NCI-H345 (cell line): ENCODE measurements around the gene CTNNB1.

Source experiments
- DNase-seq: peaks from one replicate; lab custom pipeline; 2025; lab: John Stamatoyannopoulos, UW

CTNNB1 gene

DNA sequence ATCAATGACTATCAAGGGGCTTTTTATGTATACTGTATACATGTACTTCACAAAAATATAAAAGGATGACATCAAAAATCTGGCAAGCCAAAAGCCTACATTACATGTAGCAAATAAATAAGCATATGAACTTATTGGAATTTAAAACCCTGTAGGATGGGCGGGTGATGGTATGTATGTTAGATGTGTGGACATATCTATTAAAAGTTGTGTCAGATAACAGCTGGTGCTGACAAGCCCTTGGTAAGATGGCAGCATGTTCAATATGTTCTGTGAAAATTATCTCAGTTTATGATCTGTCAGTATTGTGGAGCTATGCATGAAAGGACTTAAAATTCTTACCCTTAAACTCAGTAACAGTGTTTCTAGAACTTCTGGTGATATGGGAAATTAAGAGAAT lies 20.1 kb downstream of the CTNNB1 start:
- no peak for DNase-seq

DNA sequence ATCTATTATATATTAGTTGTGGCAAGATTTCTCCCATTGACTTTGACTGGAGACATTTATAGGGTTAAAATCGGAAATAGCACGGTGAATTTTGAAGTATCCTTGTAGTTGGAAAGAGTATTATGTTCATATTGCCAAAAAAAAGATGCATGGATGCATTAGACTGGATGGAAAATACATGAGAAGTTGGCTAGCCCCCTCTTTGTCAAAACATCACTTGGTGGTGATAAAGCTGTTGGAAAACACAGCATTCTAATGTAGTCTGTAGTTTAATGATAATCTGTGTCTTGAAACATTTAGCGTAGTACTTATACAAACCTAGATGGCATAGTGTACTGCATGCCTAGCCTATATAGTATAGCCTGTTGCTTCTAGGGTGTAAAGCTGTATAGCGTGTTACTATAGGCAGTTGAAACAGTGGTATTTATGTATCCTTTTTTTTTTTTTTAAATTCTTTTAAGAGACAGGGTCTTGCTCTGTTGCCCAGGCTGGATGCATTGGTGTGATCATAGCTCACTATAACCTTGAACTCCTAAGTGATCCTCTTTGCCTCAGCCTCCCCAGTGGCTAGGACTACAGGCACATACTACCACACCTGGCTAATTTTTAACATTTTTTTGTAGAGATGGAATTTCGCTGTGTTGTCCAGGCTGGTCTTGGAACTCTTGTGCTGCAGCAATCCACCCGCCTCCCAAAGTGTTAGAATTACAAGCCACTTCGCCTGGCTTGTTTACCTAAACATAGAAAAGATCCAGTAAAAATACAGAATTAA lies 21.8 kb downstream of the CTNNB1 start:
- no peak for DNase-seq

DNA sequence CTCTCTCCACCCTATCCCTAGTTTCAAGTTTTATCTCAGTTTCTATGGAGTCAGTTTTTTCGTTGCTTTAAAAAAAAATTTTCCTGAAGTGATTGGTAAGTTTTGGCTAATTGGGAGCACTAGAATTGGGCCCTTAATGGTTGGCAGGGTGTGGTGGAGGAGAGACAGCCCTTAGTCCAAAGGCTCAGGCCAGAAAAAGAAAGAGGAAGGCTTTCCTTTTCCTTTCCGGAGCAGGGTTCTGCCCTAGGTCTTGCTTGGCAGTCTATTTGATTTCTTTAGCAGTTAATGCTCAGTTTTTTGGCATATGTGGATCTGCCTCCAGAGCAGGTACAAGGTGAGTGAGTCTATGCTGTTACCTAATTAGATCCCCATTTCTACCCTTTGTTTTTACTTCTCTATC lies 22.7 kb downstream of the CTNNB1 start:
- DNase-seq = no peak

DNA sequence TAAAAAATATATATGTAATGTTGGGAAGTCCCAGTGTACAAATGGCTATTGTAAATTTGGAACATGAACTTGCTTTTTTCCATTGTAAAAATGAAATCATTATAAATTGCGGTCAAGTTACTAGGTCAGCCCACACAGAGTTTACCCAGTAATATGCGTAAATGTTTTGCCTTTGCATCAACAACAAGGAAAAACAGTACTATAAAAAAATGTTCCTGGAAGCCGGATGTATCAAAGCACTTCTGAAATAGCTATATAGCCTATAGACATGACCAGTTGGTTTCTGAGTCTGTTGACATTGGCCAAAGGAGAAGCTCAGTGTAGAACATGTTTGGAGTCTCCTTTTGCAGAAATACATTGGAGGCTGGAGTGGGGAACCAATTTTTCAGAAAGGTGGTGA lies 23.2 kb downstream of the CTNNB1 start:
- DNase-seq = no peak

DNA sequence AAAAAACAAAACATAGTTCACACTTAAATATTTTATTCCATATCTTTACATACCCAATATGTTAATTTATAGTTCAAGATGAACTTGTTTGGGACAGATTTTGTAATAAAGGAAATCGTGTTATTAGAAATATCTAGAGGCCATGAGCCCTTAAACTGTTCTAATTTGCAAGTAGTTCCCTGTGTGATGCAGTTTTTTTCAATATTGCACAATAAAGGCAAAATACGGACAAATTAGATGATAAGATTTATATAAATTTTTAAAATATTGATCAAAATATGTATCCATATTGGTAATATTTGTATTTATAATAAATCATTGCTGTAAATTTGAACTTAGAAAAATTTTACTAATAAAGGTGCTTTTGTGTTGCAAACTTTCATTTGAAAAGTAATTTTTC lies 23.8 kb downstream of the CTNNB1 start:
- no peak for DNase-seq

DNA sequence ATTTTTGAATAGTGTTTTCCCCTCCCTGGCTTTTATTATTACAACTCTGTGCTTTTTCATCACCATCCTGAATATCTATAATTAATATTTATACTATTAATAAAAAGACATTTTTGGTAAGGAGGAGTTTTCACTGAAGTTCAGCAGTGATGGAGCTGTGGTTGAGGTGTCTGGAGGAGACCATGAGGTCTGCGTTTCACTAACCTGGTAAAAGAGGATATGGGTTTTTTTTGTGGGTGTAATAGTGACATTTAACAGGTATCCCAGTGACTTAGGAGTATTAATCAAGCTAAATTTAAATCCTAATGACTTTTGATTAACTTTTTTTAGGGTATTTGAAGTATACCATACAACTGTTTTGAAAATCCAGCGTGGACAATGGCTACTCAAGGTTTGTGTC lies 24.4 kb downstream of the CTNNB1 start:
- no peak for DNase-seq

DNA sequence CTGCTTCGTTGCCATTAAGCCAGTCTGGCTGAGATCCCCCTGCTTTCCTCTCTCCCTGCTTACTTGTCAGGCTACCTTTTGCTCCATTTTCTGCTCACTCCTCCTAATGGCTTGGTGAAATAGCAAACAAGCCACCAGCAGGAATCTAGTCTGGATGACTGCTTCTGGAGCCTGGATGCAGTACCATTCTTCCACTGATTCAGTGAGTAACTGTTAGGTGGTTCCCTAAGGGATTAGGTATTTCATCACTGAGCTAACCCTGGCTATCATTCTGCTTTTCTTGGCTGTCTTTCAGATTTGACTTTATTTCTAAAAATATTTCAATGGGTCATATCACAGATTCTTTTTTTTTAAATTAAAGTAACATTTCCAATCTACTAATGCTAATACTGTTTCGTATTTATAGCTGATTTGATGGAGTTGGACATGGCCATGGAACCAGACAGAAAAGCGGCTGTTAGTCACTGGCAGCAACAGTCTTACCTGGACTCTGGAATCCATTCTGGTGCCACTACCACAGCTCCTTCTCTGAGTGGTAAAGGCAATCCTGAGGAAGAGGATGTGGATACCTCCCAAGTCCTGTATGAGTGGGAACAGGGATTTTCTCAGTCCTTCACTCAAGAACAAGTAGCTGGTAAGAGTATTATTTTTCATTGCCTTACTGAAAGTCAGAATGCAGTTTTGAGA lies 25.0 kb downstream of the CTNNB1 start:
- DNase-seq = no peak

DNA sequence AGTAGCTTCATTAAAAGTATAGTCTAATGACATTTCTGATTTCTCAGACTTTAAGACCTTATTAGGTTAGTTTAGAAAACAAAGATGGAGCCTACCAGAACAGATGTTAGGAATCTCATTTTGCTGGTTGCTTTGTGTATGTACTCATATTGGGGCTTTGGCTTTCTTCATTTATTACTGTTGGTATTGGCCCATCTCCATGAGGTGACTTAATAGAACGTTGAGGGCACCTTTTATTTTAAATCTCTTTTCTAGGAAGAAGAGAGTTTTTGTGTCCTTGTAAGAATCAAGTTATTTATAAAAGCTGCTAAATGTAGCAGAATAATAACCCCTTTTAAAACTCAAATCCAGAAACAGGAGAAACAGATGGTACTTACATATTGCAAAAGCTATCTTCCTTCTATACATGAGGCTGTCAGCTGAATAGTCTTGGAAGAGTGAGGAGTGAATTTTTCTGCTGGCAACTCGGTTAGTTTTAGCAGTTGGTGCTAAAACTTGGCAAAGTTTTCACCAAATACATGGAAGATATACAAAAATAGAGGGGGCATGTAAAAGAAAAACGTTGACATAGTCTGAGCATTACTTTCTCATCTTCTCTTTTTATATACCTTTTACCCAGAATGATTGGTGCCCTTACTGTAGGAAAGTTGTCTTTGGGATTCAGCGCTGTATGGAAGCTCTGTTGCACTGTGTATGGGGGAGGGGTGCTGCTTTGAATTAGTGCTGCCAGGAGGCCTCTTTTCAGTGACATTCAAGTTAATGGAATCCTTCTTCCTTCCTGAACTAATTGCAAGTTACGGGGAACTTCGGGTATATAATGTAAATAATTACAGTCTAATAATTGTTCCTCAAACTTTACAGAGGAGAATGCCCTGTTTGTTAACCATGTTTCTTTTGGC lies 35.8 kb downstream of the CTNNB1 start:
- no peak for DNase-seq

DNA sequence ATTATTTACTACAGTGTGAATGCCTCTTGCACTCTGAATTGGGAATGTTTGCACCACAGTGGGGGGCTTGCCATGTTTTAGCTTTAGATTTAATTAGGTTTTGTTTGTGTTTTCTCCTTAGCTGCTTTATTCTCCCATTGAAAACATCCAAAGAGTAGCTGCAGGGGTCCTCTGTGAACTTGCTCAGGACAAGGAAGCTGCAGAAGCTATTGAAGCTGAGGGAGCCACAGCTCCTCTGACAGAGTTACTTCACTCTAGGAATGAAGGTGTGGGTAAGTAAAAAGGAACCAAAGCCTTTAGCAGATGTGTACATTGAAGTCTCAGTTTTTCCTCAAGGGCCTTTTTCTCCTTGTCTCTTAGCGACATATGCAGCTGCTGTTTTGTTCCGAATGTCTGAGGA lies 36.9 kb downstream of the CTNNB1 start:
- DNase-seq = no peak

DNA sequence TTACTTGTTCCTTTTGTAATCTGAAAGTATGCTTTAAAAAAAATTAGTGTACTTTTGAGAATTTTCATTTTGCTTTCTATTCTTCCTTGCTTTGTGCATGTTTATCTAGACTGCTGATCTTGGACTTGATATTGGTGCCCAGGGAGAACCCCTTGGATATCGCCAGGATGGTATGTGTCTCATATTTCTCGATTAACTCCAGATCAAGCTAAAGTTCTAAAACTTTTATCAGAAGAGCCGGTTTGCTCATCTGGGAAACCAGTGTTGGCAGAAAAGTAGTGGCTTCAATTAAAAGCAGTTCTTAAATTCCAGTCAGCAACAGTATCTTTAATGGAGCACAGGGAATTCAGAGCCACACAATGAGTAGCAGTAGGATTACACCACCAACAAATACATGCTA lies 38.6 kb downstream of the CTNNB1 start:
- no peak for DNase-seq

DNA sequence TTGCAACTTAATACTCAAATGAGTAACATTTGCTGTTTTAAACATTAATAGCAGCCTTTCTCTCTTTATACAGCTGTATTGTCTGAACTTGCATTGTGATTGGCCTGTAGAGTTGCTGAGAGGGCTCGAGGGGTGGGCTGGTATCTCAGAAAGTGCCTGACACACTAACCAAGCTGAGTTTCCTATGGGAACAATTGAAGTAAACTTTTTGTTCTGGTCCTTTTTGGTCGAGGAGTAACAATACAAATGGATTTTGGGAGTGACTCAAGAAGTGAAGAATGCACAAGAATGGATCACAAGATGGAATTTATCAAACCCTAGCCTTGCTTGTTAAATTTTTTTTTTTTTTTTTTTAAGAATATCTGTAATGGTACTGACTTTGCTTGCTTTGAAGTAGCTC lies 40.3 kb downstream of the CTNNB1 start:
- DNase-seq = no peak

DNA sequence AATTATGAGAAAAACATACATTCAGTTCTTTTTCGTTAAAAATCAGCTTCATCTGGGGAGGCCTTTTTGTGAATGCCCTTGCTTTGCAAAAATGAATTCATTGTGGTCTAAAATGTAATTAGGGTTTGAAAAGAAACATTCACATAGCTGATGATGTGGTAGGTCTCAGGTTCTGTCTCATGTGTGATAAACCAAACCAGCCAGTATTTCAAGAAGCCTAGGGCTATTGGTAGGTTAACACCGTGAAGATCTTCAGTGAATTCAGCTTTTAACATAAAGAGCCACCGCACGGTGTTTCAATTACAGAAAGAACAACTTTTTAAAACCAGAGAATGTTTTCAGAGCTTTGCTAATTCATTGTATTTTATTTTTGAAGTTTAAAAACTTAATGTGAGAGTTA lies 41.9 kb downstream of the CTNNB1 start:
- no peak for DNase-seq

DNA sequence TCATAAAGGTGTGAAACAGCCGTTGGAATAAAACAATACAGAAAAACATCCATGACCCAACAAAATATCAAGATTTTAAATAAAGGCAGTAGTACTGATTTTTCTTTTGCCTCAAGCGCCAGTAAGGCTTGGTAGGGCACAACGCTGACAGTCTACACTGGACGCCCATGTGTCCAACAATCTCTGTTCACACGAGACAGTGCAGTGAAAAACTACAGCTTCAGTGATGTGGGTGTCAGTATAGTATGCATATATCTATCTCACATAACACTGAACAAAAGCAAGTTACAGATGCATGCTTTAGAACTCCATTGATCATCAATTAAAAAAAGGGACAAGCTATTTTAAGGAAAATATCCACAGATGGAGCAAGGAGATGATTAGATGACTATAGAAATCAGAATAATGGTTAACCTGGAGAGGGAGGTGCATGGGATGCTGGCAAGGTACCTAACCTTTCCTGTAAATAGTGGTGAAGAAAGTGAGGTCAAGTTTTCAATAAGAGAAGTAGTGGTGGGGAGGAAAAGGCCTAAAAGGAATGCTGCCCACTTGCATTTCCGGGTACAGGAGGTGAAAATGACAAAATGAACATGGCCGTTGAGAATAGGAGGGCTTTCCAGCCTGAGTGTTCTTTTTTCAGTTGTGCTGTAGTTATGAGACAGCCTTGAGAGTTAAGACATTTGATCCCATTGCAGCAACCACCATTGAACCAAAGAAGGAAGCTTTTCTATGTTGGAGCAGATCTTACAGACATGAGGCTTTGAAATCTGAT lies 42.7 kb downstream of the CTNNB1 start:
- no peak for DNase-seq

DNA sequence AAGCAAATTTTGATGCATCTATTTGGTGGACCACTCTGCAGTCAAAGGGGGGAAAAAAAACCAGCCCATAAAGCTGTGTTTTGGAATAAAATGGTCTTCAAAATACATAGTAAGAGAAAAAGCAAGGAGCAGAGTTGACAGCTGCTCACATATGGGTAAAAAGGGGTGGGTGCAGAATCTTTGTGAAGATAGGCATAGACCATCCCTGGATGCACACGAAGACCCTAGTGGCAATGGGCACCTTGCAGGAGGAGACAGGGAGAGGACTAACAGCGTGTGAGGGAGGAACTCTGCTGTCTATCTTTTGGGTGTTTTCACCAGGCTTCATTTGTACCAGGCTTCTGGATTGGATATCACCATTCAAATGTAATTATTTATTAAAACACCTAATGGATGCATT lies 43.9 kb downstream of the CTNNB1 start:
- no peak for DNase-seq

DNA sequence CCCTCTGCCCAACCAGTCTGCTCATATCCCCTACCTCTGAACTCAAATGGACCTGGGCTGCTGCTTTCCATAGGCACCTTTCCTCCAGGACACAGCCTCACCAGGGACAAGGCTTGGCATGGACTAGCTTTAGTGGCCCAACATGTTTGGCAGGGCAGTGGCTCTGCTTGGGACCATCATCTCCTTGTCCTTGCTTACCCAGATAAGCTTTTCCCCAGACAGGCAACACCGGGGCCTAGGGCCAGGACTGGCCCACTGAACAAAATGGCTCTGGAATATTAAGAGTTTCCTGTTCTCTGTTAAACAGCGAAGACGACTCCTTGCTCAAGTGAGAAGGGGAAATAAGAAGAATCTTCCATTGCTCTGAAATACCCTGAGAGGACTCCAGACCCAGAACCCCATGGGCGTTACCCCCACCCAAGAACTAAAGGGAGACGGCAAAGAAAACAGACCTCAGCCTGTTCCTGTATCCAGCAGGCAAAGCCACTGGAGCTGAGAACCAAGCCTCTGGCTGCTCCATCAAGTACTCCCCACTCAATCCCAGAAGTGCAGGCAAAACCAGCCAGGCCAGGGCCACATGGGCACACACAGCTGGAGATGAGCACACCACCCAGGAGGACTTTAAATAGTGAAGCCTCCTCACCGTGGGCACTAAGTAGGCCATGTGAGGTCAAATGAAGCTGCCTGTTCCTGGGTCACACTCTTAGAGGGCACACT lies 45.5 kb downstream of the CTNNB1 start:
- no peak for DNase-seq

DNA sequence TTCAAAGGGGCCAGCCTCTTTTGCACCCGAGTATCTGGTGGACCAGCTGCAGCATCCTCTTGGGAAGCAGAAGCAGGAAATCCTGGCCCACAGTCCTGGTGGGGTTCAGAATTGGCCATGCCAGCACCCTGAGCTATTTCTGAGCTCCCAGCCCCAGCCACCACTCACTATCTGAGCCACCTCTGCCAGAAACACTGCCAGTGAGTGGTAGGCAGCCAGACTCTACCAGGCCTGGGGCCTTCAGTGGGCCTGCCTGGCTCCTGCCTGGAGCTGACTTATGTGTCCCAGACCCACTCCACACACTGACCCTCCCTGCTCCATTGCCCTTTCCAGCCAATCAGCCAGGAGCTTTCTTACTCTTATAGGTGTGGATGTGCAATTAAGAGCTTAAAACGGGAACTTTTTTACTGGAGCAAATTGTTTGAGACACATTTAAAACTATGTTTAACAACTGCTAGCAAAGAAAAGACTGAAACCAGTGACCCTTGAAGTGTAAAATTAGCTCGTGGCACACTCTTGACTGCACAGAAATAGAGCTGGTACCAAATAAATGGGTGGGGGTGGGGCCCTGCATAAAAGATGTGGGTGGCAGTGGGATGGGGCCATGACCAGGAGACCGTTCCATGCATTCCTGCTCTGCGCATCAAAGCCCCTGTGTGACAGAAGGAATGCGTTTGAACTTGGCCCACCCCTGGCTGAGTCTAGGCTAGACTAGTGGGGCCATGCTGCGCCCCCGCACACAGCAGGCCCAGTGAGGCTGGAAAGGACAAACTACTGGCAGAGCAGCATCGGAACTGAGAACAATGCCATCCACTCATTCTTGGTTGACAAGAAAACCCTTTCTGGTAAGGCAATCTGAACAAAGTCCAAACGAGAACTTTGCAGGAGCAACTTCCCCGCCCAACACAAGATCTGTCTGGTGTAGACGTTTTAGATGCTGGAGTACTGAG lies 48.0 kb downstream of the CTNNB1 start:
- DNase-seq = no peak

DNA sequence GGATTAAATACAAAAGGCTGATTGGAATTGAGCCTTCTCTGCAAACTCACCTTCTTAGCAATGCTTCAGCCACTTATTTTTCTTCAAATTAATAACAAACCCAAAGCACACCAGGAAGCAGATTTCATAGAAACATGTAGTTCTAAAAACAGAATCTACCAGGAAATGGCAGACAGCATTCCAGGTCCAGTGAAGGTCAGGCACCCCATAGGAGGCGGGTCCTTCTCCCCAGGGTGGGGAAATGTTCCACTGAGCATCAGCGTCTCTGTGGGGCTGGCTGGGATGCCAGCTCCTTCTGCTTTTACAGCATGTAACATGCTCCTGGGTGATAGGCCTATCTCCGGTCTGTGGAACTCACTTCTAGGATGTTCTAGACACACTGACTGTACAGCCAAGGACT lies 49.2 kb downstream of the CTNNB1 start:
- no peak for DNase-seq

DNA sequence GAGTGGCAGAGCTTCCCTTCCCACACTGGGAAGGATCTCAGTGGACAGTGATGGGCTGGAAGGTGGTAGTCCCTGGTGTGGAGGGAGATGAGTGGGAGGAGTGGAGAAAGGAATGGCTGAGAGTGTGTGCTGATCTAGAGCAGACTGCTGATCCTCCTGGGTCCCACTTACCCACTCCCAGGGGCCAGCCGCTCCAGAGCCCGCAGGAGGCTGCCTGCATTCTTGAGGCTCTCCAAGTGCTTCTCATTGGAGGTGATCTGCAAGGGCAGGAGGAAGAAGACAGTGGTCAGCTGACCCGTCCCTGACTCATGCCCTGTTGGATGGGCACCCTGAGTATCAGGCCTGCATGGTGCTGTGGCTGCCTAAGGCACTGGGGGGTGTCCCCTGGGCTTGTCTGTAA lies 50.0 kb downstream of the CTNNB1 start:
- no peak for DNase-seq

DNA sequence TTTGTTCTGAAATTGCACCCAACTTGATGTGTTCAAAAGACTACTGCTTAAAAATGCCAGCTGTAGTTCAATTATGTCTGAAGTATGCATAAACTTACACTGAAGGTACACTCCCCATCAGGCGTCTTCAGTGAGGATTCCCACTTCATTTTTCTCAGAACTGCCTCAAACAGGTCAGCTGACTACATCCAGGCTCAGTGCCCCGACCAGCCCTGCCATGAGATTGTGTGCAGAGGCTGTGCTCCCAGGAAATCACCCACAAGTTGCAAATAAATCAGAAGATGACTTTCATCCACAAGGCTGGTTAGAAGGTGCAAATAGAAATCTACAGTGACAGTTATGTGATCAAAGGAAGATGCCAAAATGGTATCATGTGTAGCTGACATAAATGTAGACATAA lies 51.5 kb downstream of the CTNNB1 start:
- DNase-seq = no peak

DNA sequence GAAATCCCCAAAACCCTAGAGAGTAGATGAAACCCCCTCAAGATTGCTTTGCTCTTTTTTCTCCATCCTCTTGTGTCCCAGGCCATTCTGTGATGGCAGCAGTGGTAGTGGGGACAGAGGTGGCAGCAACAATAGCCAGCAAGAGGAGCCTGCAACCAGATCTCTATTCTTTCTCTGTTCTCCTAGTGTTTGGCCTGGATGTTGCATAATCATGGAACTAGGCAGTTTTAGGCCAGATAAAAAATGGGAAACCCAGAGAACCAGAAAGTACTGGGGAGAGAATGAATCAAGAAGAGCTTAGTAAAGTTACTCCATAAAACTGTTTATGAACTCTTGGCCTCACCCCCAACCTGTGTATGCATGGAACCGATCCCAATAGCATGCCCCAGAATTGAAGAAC lies 52.3 kb downstream of the CTNNB1 start:
- no peak for DNase-seq
